Astrocyte of the cerebellum (primary cell): ENCODE measurements around the gene CA12.
A peak's percentile ranks its signal among the peaks of the same experiment; 100 is the strongest.

ENCODE experiments used
- DNase-seq: peaks from one replicate; pipeline ENCODE4 v3.0.0-alpha.2; 2011; ENCODE audit warnings: low read depth
- H3K4me3 ChIP-seq: 2 replicates; pipeline ENCODE4 v1.5.1; 2011; ENCODE audit warnings: mild to moderate bottlenecking, low read depth, low read length, moderate library complexity
- CTCF ChIP-seq: IDR thresholded peaks from 2 replicates; pipeline ENCODE4 v1.5.1; 2012; ENCODE audit warnings: low read length, low read depth, moderate library complexity, mild to moderate bottlenecking; ENCODE audit errors: missing control alignments
- in situ Hi-C: cut with HindIII; loops from 2 replicates; pipeline ENCODE4 v1.10.0; 2017; ENCODE audit warnings: low sequenced_read_pairs

CA12 gene

GRCh38 chr15:63283126-63283525 lies 98.5 kb downstream of the CA12 start:
- no peak for DNase-seq
- TF ChIP-seq CTCF, result no peak
- in situ Hi-C loops, result no loop called here
- no peak overlapping the region for H3K4me3 ChIP-seq

- in situ Hi-C loops, result no loop called here
- TF ChIP-seq CTCF, result no peak
- peak overlapping the region; percentile 87 for H3K4me3 ChIP-seq
- no peak for DNase-seq
These were observed 103.7 kb downstream of the CA12 start for GRCh38 chr15:63277893-63278456.

GRCh38 chr15:63277038-63277892 lies 104.4 kb downstream of the CA12 start, which contains the start of gene APH1B:
TSS of gene APH1B (plus strand) at chr15:63277605. CDS start at chr15:63277624, 19 bp downstream.
- in situ Hi-C loops, result no loop called here
- TF ChIP-seq CTCF, result no peak
- peak within 1 kb of the TSS; percentile 87 for H3K4me3 ChIP-seq
- DNase-seq, result peak; percentile 32

- H3K4me3 ChIP-seq, result peak overlapping the region; percentile 87
- TF ChIP-seq CTCF, result no peak
- in situ Hi-C loops, result no loop called here
- no peak for DNase-seq
These were observed 105.2 kb downstream of the CA12 start for GRCh38 chr15:63276342-63277037.

- in situ Hi-C loops, result no loop called here
- DNase-seq, result no peak
- no peak for TF ChIP-seq CTCF
- no peak overlapping the region for H3K4me3 ChIP-seq
These were observed 107.2 kb downstream of the CA12 start for GRCh38 chr15:63274427-63274826.
